NT2/D1 (cell line): ENCODE measurements around the gene VPS8.

Experiments used
- SUZ12 ChIP-seq: IDR thresholded peaks from 2 replicates; pipeline ENCODE4 v1.6.1; 2011; ENCODE audit not compliant: insufficient read length, insufficient read depth; ENCODE audit errors: extremely low read depth
- ZNF274 ChIP-seq: IDR thresholded peaks from 2 replicates; pipeline ENCODE4 v1.6.1; 2011; ENCODE audit warnings: mild to moderate bottlenecking, low read depth, low read length

- TF ChIP-seq SUZ12 (no peak), ZNF274 (no peak)
Measured at GRCh38 chr3:185060655-185061054, 248.7 kb downstream of the VPS8 start.
